Measurements from ENCODE around the gene ATP8B4.

The ATP8B4 gene

DNA sequence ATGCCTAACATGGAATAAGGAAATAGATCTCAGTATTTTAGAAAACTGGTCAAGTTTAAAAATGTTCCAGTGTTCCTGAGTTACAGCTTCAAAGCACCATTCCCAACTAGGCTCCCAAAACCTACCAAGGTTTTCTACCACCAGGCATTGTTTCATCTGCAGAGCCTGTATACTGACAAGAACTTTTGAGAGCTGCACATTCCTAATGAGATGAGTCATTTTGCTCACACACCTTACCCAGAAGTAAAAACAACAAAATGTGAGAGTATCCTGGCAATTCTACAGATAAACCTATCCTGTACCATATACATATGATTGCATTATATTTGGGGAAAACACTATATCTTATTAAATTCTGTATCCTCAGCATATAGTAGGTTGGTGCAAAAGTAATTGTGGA is 90.7 kb downstream of the ATP8B4 start:
- no peak for DNase-seq (ENCODE audit: insufficient read length, low spot score)
- no peak for FAIRE-seq

DNA sequence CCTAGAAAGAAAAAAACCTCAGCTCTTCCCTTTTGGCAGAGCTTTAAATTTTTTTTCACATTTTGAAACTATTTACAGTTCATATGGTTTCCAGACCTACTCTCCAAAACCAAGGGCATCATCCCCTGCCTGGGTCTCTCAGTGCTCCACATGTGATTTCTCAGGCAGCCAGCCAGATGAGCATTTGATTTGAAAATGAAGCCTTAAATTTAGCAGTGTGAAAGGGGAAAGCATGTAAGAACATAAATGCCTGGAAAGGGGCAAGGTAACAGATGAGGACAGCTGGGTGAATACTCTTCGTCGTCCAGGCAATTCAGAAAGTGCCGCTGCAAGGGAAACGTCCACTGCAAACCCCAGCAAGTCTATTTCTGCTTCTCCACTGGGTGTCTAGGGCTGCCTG is 94.8 kb downstream of the ATP8B4 start:
- FAIRE-seq: no peak
- no peak for DNase-seq (ENCODE audit: insufficient read length, low spot score)

GRCh38 chr15:50018491-50018890 is 100.5 kb downstream of the ATP8B4 start:
- DNase-seq (ENCODE audit: insufficient read length, low spot score) (no peak), FAIRE-seq (no peak)

DNA sequence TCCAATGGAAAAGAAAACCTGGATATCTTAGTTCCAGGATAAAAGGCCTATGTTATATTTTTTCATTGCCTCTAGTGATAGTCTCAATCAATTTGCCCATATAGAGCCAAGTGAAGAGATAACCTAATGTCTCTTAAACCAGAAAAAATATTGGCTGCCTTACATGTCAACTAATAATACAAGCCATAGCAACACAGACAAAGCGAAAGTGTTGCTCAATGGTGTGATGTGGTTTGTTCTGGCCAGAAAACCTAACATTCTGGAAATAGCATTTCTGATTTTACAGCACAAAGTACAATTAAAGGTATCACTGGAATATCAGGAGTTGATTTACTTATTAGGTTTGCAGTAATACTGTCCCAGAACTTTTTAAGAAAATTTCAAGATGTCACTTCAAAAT is 101.5 kb downstream of the ATP8B4 start:
- no peak for FAIRE-seq
- DNase-seq (ENCODE audit: insufficient read length, low spot score): no peak

DNA sequence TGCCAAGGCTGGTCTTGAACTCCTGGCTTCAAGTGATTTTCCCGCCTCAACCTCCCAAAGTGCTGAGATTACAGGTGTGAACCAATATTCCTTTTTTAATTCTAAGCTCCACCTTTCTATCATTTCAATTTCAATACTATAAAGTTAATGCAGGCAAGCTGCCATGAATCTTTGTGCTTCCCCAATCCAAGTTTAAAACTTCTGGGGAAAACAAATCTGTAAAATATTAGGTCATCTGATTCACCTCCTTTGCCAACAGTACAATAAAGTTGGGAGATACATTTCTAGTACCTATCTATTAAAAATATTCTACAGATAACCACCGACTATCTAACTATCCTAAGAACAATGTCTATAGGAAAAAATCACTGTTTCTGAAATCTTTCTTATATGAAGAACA is 102.1 kb downstream of the ATP8B4 start:
- FAIRE-seq (no peak), DNase-seq (ENCODE audit: insufficient read length, low spot score) (no peak)

DNA sequence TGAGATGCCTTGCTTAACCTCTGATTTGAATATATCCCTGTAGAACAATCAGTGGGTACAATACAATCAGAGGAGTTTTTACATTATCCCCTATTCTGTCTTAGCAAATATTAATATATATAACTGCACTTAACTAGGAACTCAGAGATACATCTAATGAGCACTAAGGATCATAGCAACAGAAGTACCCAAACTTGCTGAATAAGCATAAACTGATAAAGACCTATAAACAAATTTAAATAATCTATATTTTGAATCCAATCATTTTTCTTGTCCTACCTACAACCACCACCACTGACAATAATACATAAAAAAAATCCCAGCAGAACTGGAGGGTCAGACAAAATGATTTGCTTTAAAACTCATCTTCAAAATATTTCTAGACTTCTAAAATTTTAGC is 106.2 kb downstream of the ATP8B4 start:
- no peak for FAIRE-seq
- DNase-seq (ENCODE audit: insufficient read length, low spot score): no peak

DNA sequence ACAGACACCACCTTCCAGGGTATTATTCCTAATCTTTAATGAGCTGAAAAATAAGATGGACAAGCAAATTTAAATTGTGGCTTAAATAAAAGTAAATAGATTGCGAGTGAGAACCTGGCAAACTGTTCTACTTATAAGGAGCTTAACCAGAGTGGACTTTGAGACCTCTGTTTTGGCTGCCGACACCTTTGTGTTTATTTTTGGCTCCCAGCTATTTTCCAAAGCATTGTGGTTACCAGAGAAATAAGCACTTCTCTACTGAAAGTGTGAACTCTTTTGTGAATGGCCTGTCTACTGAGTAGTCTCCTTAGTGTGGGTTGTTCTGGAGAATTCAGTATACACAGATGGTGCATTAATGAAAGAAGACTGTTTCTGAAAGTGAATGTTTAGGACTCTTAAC is 109.4 kb downstream of the ATP8B4 start:
- no peak for FAIRE-seq

GRCh38 chr15:50003786-50004334 is 115.2 kb downstream of the ATP8B4 start:
- no peak for FAIRE-seq
- peak; percentile 71 for DNase-seq (ENCODE audit: insufficient read length, low spot score)

More for the DNA sequence above, 109.4 kb downstream of the ATP8B4 start:
- DNase-seq (ENCODE audit: insufficient read length, low spot score): no peak

DNA sequence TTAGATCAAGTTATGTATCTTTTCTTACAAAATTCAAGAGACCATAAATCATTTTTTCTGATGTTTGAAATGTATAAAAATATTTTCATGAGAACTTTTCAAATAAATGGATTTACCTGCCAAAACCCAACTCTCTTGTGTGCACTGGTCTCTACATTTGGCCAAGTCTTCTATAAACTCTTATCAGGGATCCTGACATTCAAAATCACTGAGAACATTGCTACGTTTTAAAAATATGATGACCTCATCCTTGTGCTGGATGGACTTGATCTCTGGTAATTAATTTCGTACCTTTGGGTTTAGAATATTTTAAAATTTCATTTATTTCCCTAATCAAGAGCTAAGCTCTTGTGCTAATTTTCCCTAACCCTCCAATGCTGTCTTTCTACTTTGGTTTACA is 127.4 kb downstream of the ATP8B4 start:
- no peak for FAIRE-seq
- DNase-seq (ENCODE audit: insufficient read length, low spot score): no peak

- no peak for DNase-seq (ENCODE audit: insufficient read length, low spot score)
- no peak for FAIRE-seq
These were observed 128.0 kb downstream of the ATP8B4 start for GRCh38 chr15:49990835-49991545.

GRCh38 chr15:49989498-49989897 is 129.5 kb downstream of the ATP8B4 start:
- FAIRE-seq: no peak
- DNase-seq (ENCODE audit: insufficient read length, low spot score): no peak

DNA sequence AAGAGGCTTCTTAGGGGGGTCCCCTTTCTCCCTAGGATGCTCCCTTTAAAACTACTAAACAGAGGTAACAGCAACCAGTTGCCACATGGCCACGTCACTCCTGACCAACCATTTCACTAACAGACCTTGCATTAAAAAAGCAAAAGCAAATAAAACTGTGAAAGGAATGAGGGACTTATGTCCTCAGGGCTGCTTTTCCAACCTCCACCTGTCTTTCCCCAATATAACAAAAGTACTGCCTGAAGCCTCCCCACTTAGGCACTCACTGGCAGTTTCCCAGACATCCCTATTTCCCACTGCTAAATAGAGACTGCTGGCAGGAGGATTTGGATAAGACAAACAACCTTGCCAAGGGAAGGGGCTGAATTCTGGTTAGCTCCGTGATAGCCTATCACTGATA is 130.3 kb downstream of the ATP8B4 start:
- FAIRE-seq: no peak

GRCh38 chr15:49987896-49988295 is 131.1 kb downstream of the ATP8B4 start:
- no peak for DNase-seq (ENCODE audit: insufficient read length, low spot score)
- no peak for FAIRE-seq

More for the DNA sequence above, 130.3 kb downstream of the ATP8B4 start:
- no peak for DNase-seq (ENCODE audit: insufficient read length, low spot score)

DNA sequence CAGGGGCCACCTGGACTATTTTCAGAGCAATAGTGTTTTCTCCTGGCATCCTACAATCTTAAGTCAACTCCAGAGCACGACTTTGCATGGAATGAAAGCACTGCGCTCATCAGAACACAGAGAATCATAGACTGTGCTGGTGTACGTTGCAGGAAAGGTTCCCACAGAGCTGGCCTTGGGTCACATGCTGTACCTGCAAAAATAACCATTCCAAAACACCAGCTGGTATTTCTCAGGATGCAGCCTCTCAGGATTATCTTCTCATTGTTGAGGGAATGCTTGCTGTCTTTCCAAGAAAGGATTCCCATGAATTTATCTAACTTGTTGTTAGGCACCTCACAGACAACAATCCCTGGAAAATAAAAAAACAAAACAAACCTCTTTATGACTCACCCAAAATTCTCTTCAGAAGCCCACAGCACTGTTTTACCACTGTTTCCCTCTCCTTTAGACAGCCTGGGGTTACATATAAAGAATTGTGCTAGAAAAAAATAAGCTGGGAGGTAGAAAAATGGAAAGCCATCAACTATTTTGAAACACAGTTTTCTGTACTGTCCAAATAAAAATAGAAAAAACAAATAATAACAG is 131.7 kb downstream of the ATP8B4 start:
- no peak for FAIRE-seq

DNA sequence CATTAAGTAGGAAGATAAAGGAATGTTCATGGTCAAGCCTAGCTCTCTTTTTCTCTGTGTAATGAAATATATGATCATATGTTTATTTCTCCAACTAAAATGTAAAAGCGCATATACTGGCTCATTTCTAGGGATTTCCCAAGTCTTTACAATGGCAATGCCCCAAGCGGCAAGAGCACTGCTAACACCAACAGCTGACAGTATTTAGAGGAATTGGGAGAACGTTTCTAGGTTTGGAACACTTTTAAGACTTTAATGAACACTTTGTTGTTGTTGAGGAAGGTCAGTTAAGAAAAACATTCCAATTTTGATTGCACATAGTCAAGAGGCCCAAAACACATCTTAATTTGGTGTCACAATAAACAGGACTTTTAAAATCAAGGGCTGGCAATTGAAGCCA is 132.7 kb downstream of the ATP8B4 start:
- DNase-seq (ENCODE audit: insufficient read length, low spot score) (no peak), FAIRE-seq (no peak)

More for the DNA sequence above, 131.7 kb downstream of the ATP8B4 start:
- DNase-seq (ENCODE audit: insufficient read length, low spot score): no peak

DNA sequence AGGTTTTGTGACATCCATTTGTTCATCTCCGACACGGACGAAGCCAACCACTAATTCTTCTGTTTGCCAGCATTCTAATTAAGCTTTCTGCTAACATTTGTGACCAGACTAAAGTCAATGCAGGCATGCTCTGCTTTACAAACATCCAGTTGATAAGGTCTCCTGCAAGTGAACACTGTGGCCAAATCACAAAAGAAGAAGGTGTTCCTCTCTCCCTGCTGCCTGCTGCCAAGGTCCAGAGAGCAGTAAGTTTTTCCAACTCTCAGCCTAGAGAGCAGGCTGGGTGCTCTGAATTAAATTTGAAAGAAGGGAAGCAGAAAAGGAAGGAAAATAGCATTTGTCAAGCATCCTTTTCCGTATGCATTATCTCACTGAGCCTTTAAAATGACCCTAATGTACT is 133.6 kb downstream of the ATP8B4 start:
- no peak for DNase-seq (ENCODE audit: insufficient read length, low spot score)
- no peak for FAIRE-seq

DNA sequence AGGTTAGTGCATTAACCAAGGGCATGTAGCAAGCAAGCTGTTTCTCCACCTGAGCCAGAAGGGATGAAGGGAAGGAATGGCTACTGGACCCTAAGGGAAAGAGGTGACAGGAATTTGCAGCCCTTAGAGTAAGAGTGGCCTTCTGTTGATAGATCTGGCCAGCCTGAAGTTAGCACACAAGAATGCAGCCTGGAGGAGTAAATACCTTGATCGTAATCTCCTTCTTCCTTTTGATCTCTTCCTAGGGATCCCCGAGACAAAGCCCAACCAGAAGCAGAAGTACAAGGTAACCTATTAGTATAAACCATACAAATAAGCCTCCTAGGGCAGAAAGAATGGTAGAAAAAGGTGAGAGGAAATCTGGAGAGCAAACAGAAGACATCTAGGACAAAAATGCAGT is 134.6 kb downstream of the ATP8B4 start:
- no peak for FAIRE-seq

DNA sequence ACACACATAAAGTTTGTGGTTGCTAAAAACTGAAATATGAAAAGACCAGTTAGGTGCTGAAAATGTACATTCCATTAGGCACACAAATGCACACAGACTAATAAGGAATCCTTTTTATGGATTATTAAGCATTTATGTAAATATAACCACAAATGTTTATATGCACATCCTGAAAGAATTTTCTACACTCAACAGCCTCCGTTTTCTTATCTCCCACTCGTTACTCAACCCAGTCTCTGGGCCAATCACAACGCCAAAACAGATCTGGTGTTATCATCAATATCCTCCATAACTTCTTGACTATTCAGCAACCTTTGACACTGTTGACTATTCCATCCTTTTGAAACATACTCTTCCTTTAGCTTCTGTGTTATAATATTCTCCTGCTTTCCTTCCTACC is 136.4 kb downstream of the ATP8B4 start:
- FAIRE-seq (no peak), DNase-seq (ENCODE audit: insufficient read length, low spot score) (no peak)

More for the DNA sequence above, 134.6 kb downstream of the ATP8B4 start:
- no peak for DNase-seq (ENCODE audit: insufficient read length, low spot score)

DNA sequence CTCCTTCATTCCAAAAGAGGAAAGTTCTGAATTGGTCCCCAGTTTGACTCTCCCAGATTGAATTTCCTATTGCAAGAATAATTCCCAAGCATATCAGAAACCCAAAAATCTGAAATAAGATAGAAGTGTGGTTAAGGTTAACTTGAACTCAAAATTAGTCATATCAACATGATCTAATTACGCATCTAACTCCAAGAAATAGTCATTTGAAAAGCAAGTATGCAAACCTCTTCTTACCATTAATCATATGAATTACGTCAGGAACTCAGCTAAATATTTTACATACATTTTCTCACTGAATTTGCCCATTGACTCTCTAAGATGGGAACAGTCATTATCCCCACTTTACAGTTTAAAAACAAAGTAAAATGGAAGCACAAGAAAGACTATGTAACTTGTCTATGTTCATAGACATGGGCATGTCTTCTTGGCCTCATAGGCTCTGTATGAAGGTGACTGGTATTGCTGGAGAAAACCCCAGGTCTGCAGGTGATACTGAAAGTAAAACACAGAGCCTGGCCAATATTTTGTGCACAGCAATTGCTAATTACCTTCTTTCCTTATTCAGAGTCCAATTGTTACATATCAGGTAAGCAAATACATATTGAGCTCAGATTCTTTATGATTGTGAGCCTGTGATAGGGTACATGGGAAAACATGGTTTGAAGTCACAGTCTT is 139.2 kb downstream of the ATP8B4 start:
- no peak for FAIRE-seq
- DNase-seq (ENCODE audit: insufficient read length, low spot score): no peak

GRCh38 chr15:49978121-49978520 is 140.9 kb downstream of the ATP8B4 start:
- DNase-seq (ENCODE audit: insufficient read length, low spot score) (no peak), FAIRE-seq (no peak)

DNA sequence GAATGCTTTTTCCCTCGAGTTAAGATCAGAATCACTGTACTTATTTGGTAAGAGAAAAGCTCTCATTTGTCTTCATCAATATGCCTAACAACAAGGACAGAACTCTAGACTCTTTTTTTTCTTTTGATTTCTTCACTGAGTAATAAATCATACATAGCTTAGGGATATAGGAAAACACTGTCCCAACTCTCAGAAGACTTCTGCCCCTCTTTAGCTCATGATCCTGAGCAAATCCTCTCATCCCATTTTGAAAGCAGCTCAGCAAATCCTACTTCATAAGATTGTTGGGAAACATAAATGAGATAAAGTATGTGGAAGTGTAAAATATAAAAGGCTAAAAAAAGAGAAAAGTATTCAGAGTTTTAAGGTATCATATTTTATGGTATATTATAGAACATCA is 141.7 kb downstream of the ATP8B4 start:
- FAIRE-seq (no peak), DNase-seq (ENCODE audit: insufficient read length, low spot score) (no peak)

DNA sequence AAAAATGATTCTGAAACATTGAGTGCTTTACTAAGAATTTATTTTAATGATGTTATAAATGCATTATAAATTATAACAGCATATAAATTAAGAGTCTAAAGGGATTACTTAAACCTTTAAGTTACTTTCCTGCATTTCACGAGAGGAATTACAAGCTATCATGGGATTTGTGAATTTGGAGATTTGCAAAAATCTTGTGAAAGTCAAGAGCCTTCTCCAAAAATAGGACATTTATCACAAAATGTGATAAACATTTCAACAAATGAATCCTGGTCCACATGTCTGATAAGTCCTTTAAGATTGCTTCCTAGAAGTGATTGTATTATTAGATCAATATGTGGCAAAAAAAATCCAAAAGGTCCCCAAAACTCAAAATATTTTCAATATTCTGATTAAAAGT is 154.5 kb downstream of the ATP8B4 start:
- no peak for FAIRE-seq
- DNase-seq (ENCODE audit: insufficient read length, low spot score): no peak
